ENCODE data around the gene BAZ1A. TPM values are rescaled to one million over a fixed set of nuclear protein-coding genes. Genes with fewer than 3 reads are reported as not detected.
"Not testable (repeated sequence)": the region's sequence is repeated elsewhere in the genome, so short reads cannot be mapped to it uniquely, and the experiment has no call there.

BAZ1A gene
- total RNA-seq, 1 experiment from 2014 or later = 81.9 TPM

GRCh38 chr14:34858765-34859164 lies 16.4 kb downstream of the BAZ1A start:
- no peak for DNase-seq (ENCODE audit: low read depth)

- DNase-seq (ENCODE audit: low read depth) = no peak
Observed at GRCh38 chr14:34857689-34858449, 17.3 kb downstream of the BAZ1A start.

- no peak for DNase-seq (ENCODE audit: low read depth)
Observed at GRCh38 chr14:34853041-34853440, 22.1 kb downstream of the BAZ1A start.

- DNase-seq (ENCODE audit: low read depth) = no peak
Observed at GRCh38 chr14:34851395-34851794, 23.8 kb downstream of the BAZ1A start.

GRCh38 chr14:34845869-34846268 lies 29.3 kb downstream of the BAZ1A start:
- DNase-seq (ENCODE audit: low read depth) = no peak

- peak; percentile 16 for DNase-seq (ENCODE audit: low read depth)
Observed at GRCh38 chr14:34843011-34843554, 32.1 kb downstream of the BAZ1A start.

- no peak for DNase-seq (ENCODE audit: low read depth)
Observed at GRCh38 chr14:34837801-34838322, 37.3 kb downstream of the BAZ1A start.

GRCh38 chr14:34835312-34835711 lies 39.8 kb downstream of the BAZ1A start:
- DNase-seq (ENCODE audit: low read depth) = no peak

- DNase-seq (ENCODE audit: low read depth) = no peak
Observed at GRCh38 chr14:34833549-34834523, 41.3 kb downstream of the BAZ1A start.

- DNase-seq (ENCODE audit: low read depth) = peak; percentile 22
Observed at GRCh38 chr14:34826661-34827060, 48.5 kb downstream of the BAZ1A start.

GRCh38 chr14:34824826-34825225 lies 50.3 kb downstream of the BAZ1A start:
- DNase-seq (ENCODE audit: low read depth) = no peak

GRCh38 chr14:34824256-34824655 lies 50.9 kb downstream of the BAZ1A start:
- DNase-seq (ENCODE audit: low read depth) = no peak

- no peak for DNase-seq (ENCODE audit: low read depth)
Observed at GRCh38 chr14:34817768-34818167, 57.4 kb downstream of the BAZ1A start.

GRCh38 chr14:34810028-34810427 lies 65.1 kb downstream of the BAZ1A start:
- DNase-seq (ENCODE audit: low read depth) = no peak

GRCh38 chr14:34806257-34806656 lies 68.9 kb downstream of the BAZ1A start:
- no peak for DNase-seq (ENCODE audit: low read depth)

- no peak for DNase-seq (ENCODE audit: low read depth)
Observed at GRCh38 chr14:34804933-34805332, 70.2 kb downstream of the BAZ1A start.

GRCh38 chr14:34798861-34799260 lies 76.3 kb downstream of the BAZ1A start:
- not testable (repeated sequence) for DNase-seq (ENCODE audit: low read depth)

- DNase-seq (ENCODE audit: low read depth) = peak; percentile 4
Observed at GRCh38 chr14:34797747-34798583, 77.2 kb downstream of the BAZ1A start.

- no peak for DNase-seq (ENCODE audit: low read depth)
Observed at GRCh38 chr14:34796902-34797301, 78.3 kb downstream of the BAZ1A start.

GRCh38 chr14:34794941-34795340 lies 80.2 kb downstream of the BAZ1A start:
- DNase-seq (ENCODE audit: low read depth) = no peak

GRCh38 chr14:34794217-34794616 lies 80.9 kb downstream of the BAZ1A start:
- no peak for DNase-seq (ENCODE audit: low read depth)
